Vagina (tissue), 2 donors: Measurements from ENCODE around the gene NRXN2. TPM values are rescaled to one million over a fixed set of nuclear protein-coding genes. Genes with fewer than 3 reads are reported as not detected.

ENCODE experiments used
- DNase-seq, 2 donors: peaks; one replicate each; pipeline ENCODE4 v3.0.0-alpha.2; 2017; ENCODE audit errors: extremely low spot score in 2 of 2
- H3K27ac ChIP-seq: fragments of 200-600 bp; sonication (generic); one replicate; pipeline ENCODE4 v1.5.1; 2019
- H3K27me3 ChIP-seq: fragments of 200-600 bp; sonication (generic); one replicate; pipeline ENCODE4 v1.5.1; 2019
- H3K36me3 ChIP-seq, 2 donors: fragments of 200-600 bp; sonication (generic); one replicate each; pipeline ENCODE4 v1.5.1; 2017 to 2019
- H3K4me1 ChIP-seq: fragments of 200-600 bp; sonication (generic); one replicate; pipeline ENCODE4 v1.5.1; 2019
- H3K4me3 ChIP-seq, 2 donors: fragments of 200-600 bp; sonication (generic); 1 replicate in 1 of 2; 2 replicates in 1 of 2; pipeline ENCODE4 v1.5.1; 2016 to 2019
- H3K9me3 ChIP-seq: fragments of 200-600 bp; sonication (generic); one replicate; pipeline ENCODE4 v1.5.1; 2019
- POLR2A ChIP-seq, 2 donors: fragments of 450-650 bp; IDR thresholded peaks; one replicate each; pipeline ENCODE4 v1.6.1; 2017; ENCODE audit warnings: antibody characterized with exemption in 2 of 2, mild to moderate bottlenecking in 2 of 2, moderate library complexity in 2 of 2
- POLR2AphosphoS5 ChIP-seq, 2 donors: sonication (generic); formaldehyde crosslinking; IDR thresholded peaks; one replicate each; pipeline ENCODE4 v1.9.0; 2017; ENCODE audit warnings: antibody characterized with exemption in 2 of 2, mild to moderate bottlenecking in 2 of 2, low read depth in 1 of 2; ENCODE audit not compliant: insufficient read depth in 1 of 2
- intact Hi-C: fragments of 100-400 bp; cut with DNase I; formaldehyde crosslinking; loops from one replicate; pipeline ENCODE4 v1.15.1; 2023
- total RNA-seq: library from RNA; depleted of rRNA; stranded (reverse); fragments of >200 nt; gene quantifications from one replicate; pipeline ENCODE4 v1.2.3, GENCODE V29; 2016
- TF ChIP-seq, protein P1 (sequence below), 3 experiments: fragments of 450-650 bp in 2 of 3; fragments of 200-600 bp in 1 of 3; sonication (generic) in 1 of 3; IDR thresholded peaks; one replicate each; pipeline ENCODE4 v1.5.1; 2017 to 2019; ENCODE audit warnings: antibody characterized with exemption in 3 of 3, mild to moderate bottlenecking in 2 of 3, moderate library complexity in 2 of 3

The NRXN2 gene
- total RNA-seq, 1 donor from 2014 or later, result 16.9 TPM

DNA sequence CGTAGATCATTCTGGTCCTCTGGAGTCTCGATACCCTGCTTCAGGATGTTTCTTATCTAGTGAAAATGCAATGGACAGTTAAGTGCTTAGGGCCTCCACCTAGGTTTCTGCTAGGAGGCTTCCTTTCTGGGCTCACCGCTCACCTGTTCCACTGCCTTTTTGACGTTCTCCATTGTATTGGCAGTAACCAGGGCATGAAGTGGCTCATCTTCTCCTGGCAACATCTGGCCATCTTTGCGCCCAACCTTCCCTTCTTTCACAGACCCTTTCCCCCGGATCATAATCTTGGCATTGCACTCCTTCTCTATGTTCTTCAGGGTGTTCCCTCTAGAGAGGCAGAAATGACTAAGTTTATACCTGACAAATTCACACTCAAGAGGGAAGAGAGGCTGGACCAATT lies 46.3 kb upstream of the NRXN2 start:
- intact Hi-C loops, result no loop called here
- DNase-seq, result no peak
- Histone ChIP-seq H3K27ac (no peak overlapping the region), H3K36me3 (peaks cover 12 to 98% of the 10 kb centered on the region in 2 donors), H3K4me1 (peaks cover 38% of the 10 kb centered on the region), H3K4me3 (no peak overlapping the region), H3K9me3 (no peaks in the 10 kb centered on the region), H3K27me3 (no peaks in the 10 kb centered on the region)
- TF ChIP-seq, protein P1, sequence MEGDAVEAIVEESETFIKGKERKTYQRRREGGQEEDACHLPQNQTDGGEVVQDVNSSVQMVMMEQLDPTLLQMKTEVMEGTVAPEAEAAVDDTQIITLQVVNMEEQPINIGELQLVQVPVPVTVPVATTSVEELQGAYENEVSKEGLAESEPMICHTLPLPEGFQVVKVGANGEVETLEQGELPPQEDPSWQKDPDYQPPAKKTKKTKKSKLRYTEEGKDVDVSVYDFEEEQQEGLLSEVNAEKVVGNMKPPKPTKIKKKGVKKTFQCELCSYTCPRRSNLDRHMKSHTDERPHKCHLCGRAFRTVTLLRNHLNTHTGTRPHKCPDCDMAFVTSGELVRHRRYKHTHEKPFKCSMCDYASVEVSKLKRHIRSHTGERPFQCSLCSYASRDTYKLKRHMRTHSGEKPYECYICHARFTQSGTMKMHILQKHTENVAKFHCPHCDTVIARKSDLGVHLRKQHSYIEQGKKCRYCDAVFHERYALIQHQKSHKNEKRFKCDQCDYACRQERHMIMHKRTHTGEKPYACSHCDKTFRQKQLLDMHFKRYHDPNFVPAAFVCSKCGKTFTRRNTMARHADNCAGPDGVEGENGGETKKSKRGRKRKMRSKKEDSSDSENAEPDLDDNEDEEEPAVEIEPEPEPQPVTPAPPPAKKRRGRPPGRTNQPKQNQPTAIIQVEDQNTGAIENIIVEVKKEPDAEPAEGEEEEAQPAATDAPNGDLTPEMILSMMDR (IDR thresholded peaks at IDR 0.05), result no peak
- TF ChIP-seq POLR2AphosphoS5 (IDR thresholded peaks at IDR 0.05; ENCODE audit: insufficient read depth in 1 of 2, low read depth in 1 of 2) (no peak), POLR2A (IDR thresholded peaks at IDR 0.05) (no peak)

DNA sequence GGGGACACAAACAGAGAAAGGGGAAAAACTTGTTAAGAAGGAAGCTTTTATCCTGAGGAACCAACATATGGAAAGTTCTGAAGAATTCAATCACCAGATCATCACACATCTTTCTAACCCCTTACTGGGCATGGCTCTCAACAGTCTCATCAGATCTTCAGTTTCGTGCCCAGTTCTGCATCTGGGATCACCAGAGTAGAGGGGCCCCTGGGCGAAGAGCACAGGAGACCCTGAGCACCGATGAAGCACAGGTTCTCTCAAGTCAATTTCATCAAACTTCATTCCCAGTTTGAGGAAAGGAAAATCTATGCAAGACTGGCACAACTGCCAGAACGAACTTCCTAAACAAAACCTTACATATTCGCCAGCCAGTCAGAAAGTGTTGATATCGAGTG lies 45.3 kb upstream of the NRXN2 start:
- H3K36me3 ChIP-seq, result peaks cover 12 to 98% of the 10 kb centered on the region in 2 donors
- TF ChIP-seq POLR2A (IDR thresholded peaks at IDR 0.05) (no peak), POLR2AphosphoS5 (IDR thresholded peaks at IDR 0.05; ENCODE audit: insufficient read depth in 1 of 2, low read depth in 1 of 2) (no peak)
- TF ChIP-seq, protein P1 (IDR thresholded peaks at IDR 0.05), result no peak
- no peak for DNase-seq
- intact Hi-C loops, result no loop called here
- no peaks in the 10 kb centered on the region for H3K27me3 ChIP-seq
- H3K4me3 ChIP-seq, result no peak overlapping the region
- H3K9me3 ChIP-seq, result no peaks in the 10 kb centered on the region
- peaks cover 38% of the 10 kb centered on the region for H3K4me1 ChIP-seq
- H3K27ac ChIP-seq, result no peak overlapping the region

DNA sequence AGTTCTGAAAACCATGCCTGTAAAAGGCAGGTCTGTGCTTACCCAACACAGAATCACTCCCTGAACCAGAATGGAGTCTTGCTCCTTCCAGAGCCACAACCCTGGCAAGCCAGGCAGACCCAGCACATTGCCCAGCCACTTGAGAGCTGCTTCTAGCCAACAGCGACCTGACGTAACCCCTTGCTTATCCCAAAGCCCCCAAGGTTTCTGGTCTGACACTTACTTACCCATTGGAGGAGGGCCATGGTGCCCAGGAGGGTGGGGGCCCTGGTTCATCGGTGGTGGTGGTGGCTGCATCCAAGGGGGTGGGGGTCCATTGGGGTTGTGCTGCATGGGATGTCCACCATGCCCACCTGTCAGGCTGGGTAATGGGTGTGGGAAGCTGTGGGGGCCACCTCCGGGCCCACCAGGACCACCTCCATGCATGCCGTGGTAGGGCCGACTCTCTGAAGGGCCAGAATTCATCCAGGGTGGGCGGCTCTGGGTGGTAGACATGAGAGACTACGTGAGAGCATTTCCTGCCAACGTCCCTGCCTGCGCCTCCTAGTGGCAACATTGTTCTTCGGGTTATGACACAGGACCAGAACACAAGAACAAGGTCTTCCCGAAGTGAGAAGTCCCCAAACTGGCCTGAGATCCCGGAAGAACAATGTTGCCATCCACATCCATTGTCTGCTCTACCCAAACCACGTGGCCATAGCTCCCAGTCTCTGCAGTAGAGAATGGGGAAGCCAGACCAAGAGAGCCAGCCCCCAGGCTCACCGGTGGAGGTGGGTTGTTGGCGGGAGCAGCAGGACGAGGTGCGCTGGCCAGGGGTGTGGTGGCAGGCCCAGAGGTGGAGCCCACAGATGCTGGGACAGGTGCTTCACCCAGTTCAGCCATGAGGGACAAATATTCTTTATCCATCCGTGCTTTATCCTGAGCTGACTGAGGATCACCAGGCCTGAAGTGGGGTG lies 44.6 kb upstream of the NRXN2 start:
- no peak overlapping the region for H3K4me3 ChIP-seq
- no peak for TF ChIP-seq POLR2AphosphoS5 (IDR thresholded peaks at IDR 0.05; ENCODE audit: insufficient read depth in 1 of 2, low read depth in 1 of 2)
- TF ChIP-seq, protein P1 (IDR thresholded peaks at IDR 0.05), result peak; percentile 39 to 45 (median 40)
- H3K9me3 ChIP-seq, result no peaks in the 10 kb centered on the region
- intact Hi-C loops, result no loop called here
- H3K27ac ChIP-seq, result no peak overlapping the region
- peaks cover 38% of the 10 kb centered on the region for H3K4me1 ChIP-seq
- no peaks in the 10 kb centered on the region for H3K27me3 ChIP-seq
- DNase-seq, result no peak
- H3K36me3 ChIP-seq, result peaks cover 12 to 98% of the 10 kb centered on the region in 2 donors

DNA sequence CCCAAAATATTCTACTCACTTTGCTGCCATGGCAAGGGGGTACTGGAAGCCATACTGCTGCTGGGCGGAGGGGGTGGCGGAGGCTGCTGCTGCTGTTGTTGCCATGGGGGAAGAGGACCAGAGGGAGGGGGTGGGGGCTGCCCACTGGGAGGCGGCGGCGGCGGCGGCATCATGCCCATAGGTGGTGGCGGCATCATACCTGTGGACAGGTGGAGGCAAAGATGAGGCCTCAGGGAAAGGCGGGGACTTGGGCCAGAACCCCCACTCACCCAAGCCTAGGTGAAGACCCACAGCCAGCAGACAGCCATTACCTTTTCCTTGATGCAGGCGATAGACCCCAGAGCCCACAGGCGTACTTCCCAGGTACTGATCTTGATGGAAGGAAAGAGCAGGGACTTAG lies 43.9 kb upstream of the NRXN2 start:
- H3K27me3 ChIP-seq, result no peaks in the 10 kb centered on the region
- H3K4me3 ChIP-seq, result no peak overlapping the region
- no peak for DNase-seq
- no peak overlapping the region for H3K27ac ChIP-seq
- H3K9me3 ChIP-seq, result no peaks in the 10 kb centered on the region
- H3K36me3 ChIP-seq, result peaks cover 12 to 98% of the 10 kb centered on the region in 2 donors
- peaks cover 35% of the 10 kb centered on the region for H3K4me1 ChIP-seq
- intact Hi-C loops, result no loop called here
- TF ChIP-seq POLR2A (IDR thresholded peaks at IDR 0.05) (no peak), POLR2AphosphoS5 (IDR thresholded peaks at IDR 0.05; ENCODE audit: insufficient read depth in 1 of 2, low read depth in 1 of 2) (no peak)
- TF ChIP-seq, protein P1 (IDR thresholded peaks at IDR 0.05), result no peak
